Measurements from ENCODE around the gene C3orf33. TPM values are rescaled to one million over a fixed set of nuclear protein-coding genes. Genes with fewer than 3 reads are reported as not detected.
A peak's percentile ranks its signal among the peaks of the same experiment; 100 is the strongest.
"Not testable (repeated sequence)": the region's sequence is repeated elsewhere in the genome, so short reads cannot be mapped to it uniquely, and the experiment has no call there.

C3orf33 gene
- 2.5 and 2.9 TPM in 2 replicates for polyA plus RNA-seq (2011; rRNA removed)
- polyA minus RNA-seq (2011; rRNA and poly(A)+ RNA removed), result 0.37 and 1.2 TPM in 2 replicates

DNA sequence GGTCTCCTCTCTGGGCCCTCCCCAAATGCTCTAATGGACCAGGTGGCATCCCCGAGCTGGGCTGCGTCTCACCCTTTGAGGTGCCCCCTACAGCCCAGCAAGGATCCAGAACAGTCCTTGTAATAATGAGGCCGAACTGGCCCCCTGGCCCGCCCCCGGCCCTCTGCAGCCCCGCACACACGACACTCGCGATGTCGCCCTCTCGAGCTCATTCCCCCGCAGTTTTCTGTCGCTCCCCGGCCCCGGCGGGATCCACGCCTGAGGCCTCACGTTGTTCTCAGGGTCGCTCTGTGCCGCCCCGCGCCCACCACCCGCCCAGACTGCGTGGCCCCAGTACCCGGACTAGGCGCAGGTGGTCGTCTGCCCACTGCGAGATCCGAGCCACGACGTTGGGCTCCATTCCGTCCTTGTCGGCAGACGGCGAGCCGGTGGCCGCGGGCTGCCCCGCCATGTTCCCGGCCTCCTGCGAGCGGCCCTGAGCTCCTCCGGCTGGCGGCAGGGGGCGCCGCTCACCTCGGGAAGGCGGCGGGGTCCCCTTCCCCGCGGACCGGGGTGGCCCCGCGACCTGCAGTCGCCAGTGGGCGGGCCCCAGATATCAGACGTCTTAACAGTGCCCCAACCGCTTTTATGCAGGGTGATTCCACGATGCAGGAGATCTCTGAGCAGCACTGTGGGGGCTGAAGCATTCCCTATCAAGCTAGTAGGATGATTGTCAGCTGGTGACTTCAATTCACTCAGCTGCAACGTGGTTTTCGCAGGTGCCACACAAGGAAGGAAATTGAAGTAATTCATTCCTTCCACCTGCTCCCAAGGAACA lies at the start of gene C3orf33:
Gene C3orf33 (minus strand): TSS at position 477 of the 817 bp plus-strand sequence. CDS start 26 bp downstream, at position 451.
- peak within 1 kb of the TSS; percentile 72 for H3K4me3 ChIP-seq (ENCODE audit: low read depth, low read length)
- peak within 1 kb of the TSS; percentile 47 for H3K27ac ChIP-seq (ENCODE audit: low read depth, low read length)
- CTCF ChIA-PET, result interaction anchor here (0.6 to 3.2 kb wide), 84 partner anchors 7 to 1481 kb away, joined by 3 to 40 read pairs (median 6); partner anchors contain the start of genes GMPS, PLCH1 and SLC33A1
- TF ChIP-seq CTCF (IDR thresholded peaks at IDR 0.05; ENCODE audit: low read depth, low read length), result peak; percentile 81
- no peaks in the 10 kb centered on the region for H3K9me3 ChIP-seq (ENCODE audit: control insufficient read depth, insufficient read depth, low read length)
- H3K27me3 ChIP-seq (ENCODE audit: control insufficient read depth, insufficient read depth, low read length), result no peaks in the 10 kb centered on the region
- POLR2A ChIA-PET, result interaction anchor here (0.5 to 1.2 kb wide), 4 partner anchors 12 to 64 kb away, joined by 3 to 6 read pairs (median 4); partner anchors contain the start of genes GMPS and SLC33A1
- DNase-seq (ENCODE audit: low read depth, low spot score), result peak; percentile 6

GRCh38 chr3:155854141-155854940 lies 48.3 kb upstream of the C3orf33 start, which contains the start of gene SLC33A1:
Gene SLC33A1, minus strand, starts transcription at chr3:155854427. Its CDS starts 430 bp downstream, at chr3:155853997.
- H3K27ac ChIP-seq (ENCODE audit: low read depth, low read length), result peak within 1 kb of the TSS; percentile 98
- no peak for TF ChIP-seq CTCF (IDR thresholded peaks at IDR 0.05; ENCODE audit: low read depth, low read length)
- peak; percentile 98 for DNase-seq (ENCODE audit: low read depth, low spot score)
- ChIA-PET CTCF (interaction anchor here (5.9 kb wide), 1 partner anchor 49 kb away, joined by 40 read pairs; the partner anchor contains the start of gene C3orf33), POLR2A (interaction anchor here (0.5 to 1.8 kb wide), 5 partner anchors 13 to 92 kb away, joined by 3 to 7 read pairs (median 4); partner anchors contain the start of genes C3orf33 and GMPS)
- H3K27me3 ChIP-seq (ENCODE audit: control insufficient read depth, insufficient read depth, low read length), result no peaks in the 10 kb centered on the region
- peaks cover 5% of the 10 kb centered on the region; the same call in 1 of the 2 replicates for H3K9me3 ChIP-seq (ENCODE audit: control insufficient read depth, insufficient read depth, low read length)
- H3K4me3 ChIP-seq (ENCODE audit: low read depth, low read length), result peak within 1 kb of the TSS; percentile 97

DNA sequence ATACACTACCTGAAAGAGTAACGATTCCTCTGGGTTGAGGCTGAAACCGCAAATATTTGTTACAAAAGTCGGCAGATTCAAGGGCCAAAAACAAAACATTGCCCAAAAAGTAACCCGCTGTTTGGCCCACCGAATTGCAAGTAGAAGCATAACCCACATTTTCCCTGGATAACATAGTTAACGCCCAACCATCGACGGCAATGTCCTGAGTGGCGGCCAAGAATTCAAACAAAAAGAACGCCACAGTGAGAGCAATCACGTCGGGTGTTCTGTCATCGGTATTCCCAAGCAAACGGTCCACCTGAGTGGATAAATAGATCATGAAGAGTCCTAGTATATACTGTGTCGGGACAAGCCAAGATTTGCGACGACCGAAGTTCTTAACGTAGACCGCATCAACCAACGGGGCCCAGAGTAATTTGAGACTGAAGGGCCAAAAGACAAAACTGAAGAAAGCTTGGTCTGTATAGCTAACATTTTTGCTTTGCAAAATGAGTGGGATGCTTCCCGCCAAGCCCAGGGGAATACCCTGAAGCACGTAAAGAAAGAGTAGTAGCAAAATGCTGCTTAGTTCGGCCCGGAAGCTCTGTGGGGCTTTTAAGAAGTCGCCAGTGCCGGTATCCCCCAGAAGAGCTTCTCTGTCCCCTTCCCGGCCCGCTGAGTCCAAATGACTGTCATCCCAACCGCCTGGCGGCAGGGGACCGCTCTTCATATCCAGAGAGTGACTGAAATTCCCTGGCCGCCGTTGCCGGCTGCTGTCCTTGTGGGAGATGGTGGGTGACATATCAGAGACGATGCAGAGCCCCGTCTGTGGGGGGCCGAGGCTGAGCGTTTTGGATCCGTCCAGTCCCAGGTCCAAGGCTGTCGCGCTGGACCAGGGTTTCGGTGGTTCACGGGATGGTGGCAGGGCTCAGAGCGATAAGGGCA lies 47.4 kb upstream of the C3orf33 start:
- ChIA-PET CTCF (interaction anchor here (0.6 to 5.9 kb wide), 2 partner anchors 48 to 1234 kb away, joined by 3 to 40 read pairs; partner anchors contain the start of gene C3orf33), POLR2A (interaction anchor here (0.5 to 1.8 kb wide), 5 partner anchors 12 to 93 kb away, joined by 3 to 7 read pairs (median 4); partner anchors contain the start of genes C3orf33 and GMPS)
- no peak for TF ChIP-seq CTCF (IDR thresholded peaks at IDR 0.05; ENCODE audit: low read depth, low read length)
- Histone ChIP-seq H3K27me3 (ENCODE audit: control insufficient read depth, insufficient read depth, low read length) (no peaks in the 10 kb centered on the region), H3K4me3 (ENCODE audit: low read depth, low read length) (peak overlapping the region; percentile 97), H3K9me3 (ENCODE audit: control insufficient read depth, insufficient read depth, low read length) (peaks cover 5% of the 10 kb centered on the region; the same call in 1 of the 2 replicates), H3K27ac (ENCODE audit: low read depth, low read length) (peak overlapping the region; percentile 83)
- DNase-seq (ENCODE audit: low read depth, low spot score), result no peak

DNA sequence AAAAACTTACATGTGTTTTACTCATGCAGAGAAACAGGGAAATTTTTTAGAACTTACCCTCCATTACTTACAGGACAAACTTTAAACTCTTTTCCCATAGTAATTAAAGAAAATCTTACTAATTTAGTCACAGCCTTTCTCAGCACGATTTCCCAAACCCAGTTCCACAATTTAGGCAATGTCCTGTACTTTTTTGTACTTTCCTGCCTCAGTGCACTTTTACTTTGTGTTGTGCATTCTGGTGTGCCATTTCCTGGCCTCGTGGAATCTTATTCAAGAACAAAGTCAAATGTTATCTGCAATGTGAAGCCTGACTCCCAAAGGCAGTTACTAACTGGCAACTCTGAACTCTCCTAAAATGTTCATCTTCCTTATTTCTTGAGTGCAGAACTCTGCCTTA lies 46.3 kb upstream of the C3orf33 start:
- Histone ChIP-seq H3K4me3 (ENCODE audit: low read depth, low read length) (peak overlapping the region; percentile 97), H3K9me3 (ENCODE audit: control insufficient read depth, insufficient read depth, low read length) (peaks cover 5% of the 10 kb centered on the region; the same call in 1 of the 2 replicates), H3K27ac (ENCODE audit: low read depth, low read length) (no peak overlapping the region), H3K27me3 (ENCODE audit: control insufficient read depth, insufficient read depth, low read length) (no peaks in the 10 kb centered on the region)
- no peak for TF ChIP-seq CTCF (IDR thresholded peaks at IDR 0.05; ENCODE audit: low read depth, low read length)
- ChIA-PET POLR2A (interaction anchor here (1.8 kb wide), 1 partner anchor 18 kb away, joined by 7 read pairs; the partner anchor contains the start of gene GMPS), CTCF (interaction anchor here (5.9 kb wide), 1 partner anchor 47 kb away, joined by 40 read pairs; the partner anchor contains the start of gene C3orf33)
- DNase-seq (ENCODE audit: low read depth, low spot score), result no peak

- DNase-seq (ENCODE audit: low read depth, low spot score); H3K4me3 ChIP-seq (ENCODE audit: low read depth, low read length); H3K27me3 ChIP-seq (ENCODE audit: control insufficient read depth, insufficient read depth, low read length); H3K9me3 ChIP-seq (ENCODE audit: control insufficient read depth, insufficient read depth, low read length); H3K27ac ChIP-seq (ENCODE audit: low read depth, low read length); POLR2A ChIA-PET: not testable (repeated sequence)
- CTCF ChIA-PET, result interaction anchor here (5.9 kb wide), 1 partner anchor 44 kb away, joined by 40 read pairs; the partner anchor contains the start of gene C3orf33
These were observed 43.3 kb upstream of the C3orf33 start for GRCh38 chr3:155849404-155849803.

All from AG04450 (cell line).